Brain microvascular endothelial cell (primary cell): ENCODE data around the gene ARHGAP15.

Experiments used
- DNase-seq: peaks from one replicate; pipeline ENCODE4 v3.0.0-alpha.2; 2020
- H3K27ac ChIP-seq: fragments of 250-450 bp; sonication (Bioruptor Pico); 2 replicates; pipeline ENCODE4 v1.5.1; 2020; ENCODE audit warnings: mild to moderate bottlenecking, moderate library complexity
- H3K27me3 ChIP-seq: fragments of 250-450 bp; sonication (Bioruptor Pico); replicated peaks from 2 replicates; pipeline ENCODE4 v1.5.1; 2020; ENCODE audit warnings: mild to moderate bottlenecking
- H3K36me3 ChIP-seq: fragments of 250-450 bp; sonication (Bioruptor Pico); replicated peaks from 2 replicates; pipeline ENCODE4 v1.5.1; 2020; ENCODE audit warnings: mild to moderate bottlenecking
- H3K4me3 ChIP-seq: 2 replicates; pipeline ENCODE4 v1.5.1; 2011; ENCODE audit warnings: low read depth, mild to moderate bottlenecking, control low read depth, low read length, moderate library complexity
- CTCF ChIP-seq: IDR thresholded peaks from 2 replicates; pipeline ENCODE4 v1.5.1; 2011; ENCODE audit warnings: low read depth, mild to moderate bottlenecking, moderate library complexity, low read length, control low read depth, inconsistent platforms; ENCODE audit errors: missing control alignments
- in situ Hi-C: cut with HindIII; loops from 2 replicates; pipeline ENCODE4 v1.10.0; 2017; ENCODE audit warnings: low sequenced_read_pairs, low pct_ligation_motif_present

ARHGAP15 gene

DNA sequence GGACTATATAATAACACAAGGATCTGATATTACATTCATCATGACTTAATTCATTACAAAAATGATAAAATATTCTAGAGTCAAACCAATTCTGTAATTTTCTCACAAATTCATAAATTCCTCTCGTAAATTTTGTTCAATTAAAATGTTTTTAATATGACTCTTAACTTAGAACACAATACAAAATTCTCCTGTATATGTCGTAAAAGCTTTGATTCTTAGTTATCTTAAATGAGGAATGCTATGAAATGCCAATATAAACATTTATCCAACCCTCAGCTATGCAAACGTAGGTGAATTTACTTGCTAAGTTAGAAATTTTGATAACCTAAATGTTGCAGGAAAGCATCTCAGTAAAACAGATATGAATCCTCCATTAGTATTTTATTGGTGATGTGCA lies 28.9 kb downstream of the ARHGAP15 start:
- Histone ChIP-seq H3K4me3 (no peak overlapping the region), H3K27me3 (no peaks in the 10 kb centered on the region), H3K36me3 (no peaks in the 10 kb centered on the region), H3K27ac (no peak overlapping the region)
- no peak for TF ChIP-seq CTCF
- in situ Hi-C loops: no loop called here
- DNase-seq: no peak

GRCh38 chr2:143158551-143159485 lies 29.6 kb downstream of the ARHGAP15 start:
- no peak overlapping the region for H3K4me3 ChIP-seq
- no peak overlapping the region for H3K27ac ChIP-seq
- H3K36me3 ChIP-seq: no peaks in the 10 kb centered on the region
- TF ChIP-seq CTCF: no peak
- no peaks in the 10 kb centered on the region for H3K27me3 ChIP-seq
- no peak for DNase-seq
- in situ Hi-C loops: no loop called here

- in situ Hi-C loops: no loop called here
- TF ChIP-seq CTCF: no peak
- Histone ChIP-seq H3K27ac (no peak overlapping the region), H3K36me3 (no peaks in the 10 kb centered on the region), H3K4me3 (no peak overlapping the region), H3K27me3 (no peaks in the 10 kb centered on the region)
- no peak for DNase-seq
These were observed 30.2 kb downstream of the ARHGAP15 start for GRCh38 chr2:143159486-143159840.

DNA sequence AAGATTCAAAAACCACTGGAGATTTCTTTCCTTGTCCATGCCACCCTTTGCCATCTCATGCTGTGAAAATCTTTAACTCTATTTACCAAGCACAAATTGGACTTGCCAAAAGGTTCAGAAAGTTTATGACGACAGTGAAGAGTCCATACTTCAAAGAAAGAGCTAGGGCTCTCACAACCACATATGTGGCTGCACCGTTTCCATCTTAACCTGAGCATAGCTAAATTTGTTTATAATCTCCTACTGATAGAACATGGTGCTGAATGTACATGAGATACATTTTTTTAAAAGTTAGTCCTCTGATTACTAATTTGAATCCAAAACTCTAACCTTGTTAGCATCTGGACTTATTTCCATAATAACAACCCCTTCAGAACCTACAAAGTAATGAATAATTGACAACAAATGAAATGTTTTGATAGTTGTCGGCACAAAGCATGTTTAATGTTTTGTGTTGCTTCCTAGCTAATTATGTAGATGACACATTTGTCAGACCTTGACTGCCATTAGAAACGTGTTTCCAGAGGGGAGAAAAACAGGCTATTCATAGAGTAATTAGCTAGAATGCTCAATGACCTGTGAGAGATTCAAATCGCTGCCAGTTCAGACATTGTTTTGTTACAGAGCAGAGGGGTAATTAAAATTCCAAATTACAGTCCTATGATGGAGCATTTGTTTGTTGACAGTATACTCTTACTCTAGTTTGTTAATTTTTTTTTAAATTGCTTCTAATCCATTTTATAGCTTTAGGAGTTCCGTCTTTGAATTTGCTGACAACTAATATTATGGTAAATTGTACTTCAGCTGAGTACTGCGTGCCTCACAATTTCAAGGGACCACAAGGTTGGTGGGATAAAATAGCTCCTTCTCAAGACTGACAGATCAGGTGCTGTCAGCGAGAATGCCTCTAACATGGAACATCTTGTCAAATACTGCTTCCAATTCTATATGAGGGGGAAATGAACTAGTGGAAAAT lies 31.8 kb downstream of the ARHGAP15 start:
- TF ChIP-seq CTCF: no peak
- Histone ChIP-seq H3K4me3 (no peak overlapping the region), H3K27ac (no peak overlapping the region), H3K36me3 (no peaks in the 10 kb centered on the region), H3K27me3 (no peaks in the 10 kb centered on the region)
- no peak for DNase-seq
- in situ Hi-C loops: no loop called here

DNA sequence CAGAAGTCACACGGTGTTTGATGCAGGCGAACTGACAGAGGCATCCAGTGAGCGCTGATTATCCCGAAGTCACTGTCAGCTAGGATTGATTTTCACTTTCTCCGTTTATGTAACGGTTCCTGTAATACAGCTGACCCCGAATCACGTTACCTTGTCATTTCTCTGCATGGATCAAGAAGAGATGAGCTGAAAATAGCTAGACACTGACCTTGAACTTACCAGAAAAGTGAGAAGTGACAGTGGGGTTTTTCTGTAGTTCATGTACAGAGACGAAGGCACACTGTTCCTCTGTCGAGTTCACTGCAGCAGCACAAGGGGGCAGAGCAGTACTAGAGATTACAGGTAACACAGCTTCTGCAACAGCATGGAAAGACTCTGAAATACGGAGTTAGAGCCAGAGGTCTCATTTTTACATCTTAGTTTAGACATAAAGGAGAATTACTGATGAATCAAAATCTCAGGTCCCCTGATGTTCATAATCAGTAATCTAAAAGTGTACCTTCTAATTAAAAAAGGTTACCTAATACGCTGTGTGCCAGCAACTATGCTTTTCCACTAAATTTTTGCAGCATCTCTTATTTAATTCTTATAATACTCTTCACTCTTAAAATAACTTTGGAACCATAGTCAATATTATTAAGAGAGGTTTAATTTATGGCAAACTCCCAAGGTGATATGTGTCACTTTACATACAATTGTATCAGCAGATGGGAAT lies 33.1 kb downstream of the ARHGAP15 start:
- H3K36me3 ChIP-seq: no peaks in the 10 kb centered on the region
- H3K27ac ChIP-seq: no peak overlapping the region
- H3K4me3 ChIP-seq: no peak overlapping the region
- peak; percentile 24 for DNase-seq
- in situ Hi-C loops: no loop called here
- H3K27me3 ChIP-seq: no peaks in the 10 kb centered on the region
- TF ChIP-seq CTCF: peak; percentile 80
